GM19193 (cell line): ENCODE data around the gene ENTPD2.

Source experiments
- POLR2A ChIP-seq: IDR thresholded peaks from 4 replicates; pipeline ENCODE4 v1.6.1; 2011; ENCODE audit not compliant: insufficient read depth, insufficient read length; ENCODE audit errors: extremely low read depth

ENTPD2 gene

DNA sequence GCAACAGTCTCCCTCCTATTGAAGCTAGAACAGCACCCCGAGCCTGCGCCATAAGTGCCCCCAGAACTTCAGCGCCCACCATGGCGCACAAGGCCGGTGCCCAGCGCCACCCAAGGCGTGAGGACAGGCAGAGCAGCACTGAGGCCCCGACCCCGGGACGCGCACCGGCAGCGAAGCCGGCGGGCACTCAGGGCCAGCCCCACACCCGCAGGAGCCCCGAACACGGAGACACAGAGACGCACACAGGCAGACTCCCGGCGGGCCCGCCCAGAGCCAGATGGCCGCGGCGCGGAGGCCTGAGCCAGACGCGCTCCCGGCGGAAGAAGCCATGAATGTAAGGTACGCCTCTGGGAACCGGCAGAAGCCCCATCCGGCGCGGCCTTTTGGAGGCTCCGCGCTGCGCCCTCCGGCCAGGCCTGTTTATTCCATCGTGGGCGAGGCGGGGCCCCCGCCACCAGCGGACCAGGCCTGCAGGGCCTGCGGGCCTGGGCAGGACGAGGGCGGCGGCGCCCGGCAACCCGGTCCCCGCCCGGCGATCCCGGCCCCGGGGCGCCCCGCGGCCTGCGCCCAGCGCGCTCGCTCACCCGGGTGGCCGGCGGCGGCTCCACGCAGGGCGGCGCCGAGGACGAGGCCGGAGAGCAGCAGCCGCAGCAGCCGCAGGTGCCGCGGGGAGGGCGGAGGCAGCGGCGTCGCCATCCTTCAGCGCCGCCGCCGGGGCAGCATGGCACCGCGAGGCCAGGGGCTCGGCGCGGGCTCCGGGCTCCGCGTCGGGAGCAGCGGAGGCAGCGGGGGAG lies 8.4 kb downstream of the ENTPD2 start:
- TF ChIP-seq POLR2A: no peak

DNA sequence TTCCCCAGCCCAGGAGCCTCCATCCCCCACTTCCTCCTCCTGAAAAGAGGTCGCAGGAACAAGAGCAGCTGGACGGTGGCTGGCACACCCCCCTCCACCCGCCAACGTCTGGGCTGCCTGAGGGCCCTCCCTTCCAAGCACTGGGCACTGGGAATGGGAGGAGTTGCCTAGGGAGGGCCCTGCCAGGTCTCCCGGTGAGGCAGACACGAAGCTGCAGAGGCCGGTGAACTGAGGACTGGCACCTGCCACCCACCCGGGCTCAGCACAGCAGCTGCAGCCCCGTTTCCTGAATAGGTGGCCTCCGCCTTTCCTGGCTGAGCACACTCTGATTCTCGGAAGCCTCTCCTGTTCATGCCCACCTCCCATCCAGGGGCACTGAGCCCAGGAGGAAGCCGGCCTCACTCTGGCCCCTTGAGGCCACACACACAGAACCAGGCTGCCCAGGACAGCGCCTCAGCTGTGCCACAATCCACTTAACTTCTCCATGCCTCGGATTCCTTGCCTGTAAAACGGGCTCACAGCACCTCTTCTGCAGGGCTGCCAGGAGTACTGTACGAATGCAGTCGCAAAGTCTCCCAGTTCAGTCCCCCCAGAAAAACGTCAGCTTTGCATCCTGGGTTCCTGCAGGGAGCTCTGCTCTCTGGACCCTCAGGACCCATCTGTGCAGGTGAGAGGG lies 9.2 kb downstream of the ENTPD2 start:
- TF ChIP-seq POLR2A: no peak

DNA sequence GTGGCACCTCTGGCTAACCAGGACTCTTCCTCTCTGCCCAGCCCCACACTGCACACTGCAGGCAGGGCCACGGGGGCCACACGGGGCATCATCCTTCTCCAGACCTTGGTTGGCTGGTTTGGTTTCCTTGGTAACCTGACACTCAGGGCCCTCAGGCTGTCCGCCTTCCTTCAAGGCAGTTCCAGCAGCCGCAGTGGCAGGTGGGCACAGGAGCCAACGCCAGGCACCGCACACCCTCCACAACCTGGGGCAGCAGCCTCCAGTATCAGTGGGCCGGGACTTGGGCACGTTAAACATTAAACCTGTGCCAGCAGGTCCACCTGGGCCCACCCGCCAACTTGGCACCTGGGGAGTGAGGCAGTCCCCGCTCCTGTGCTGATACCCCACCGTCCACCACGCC lies 9.8 kb downstream of the ENTPD2 start:
- no peak for TF ChIP-seq POLR2A

DNA sequence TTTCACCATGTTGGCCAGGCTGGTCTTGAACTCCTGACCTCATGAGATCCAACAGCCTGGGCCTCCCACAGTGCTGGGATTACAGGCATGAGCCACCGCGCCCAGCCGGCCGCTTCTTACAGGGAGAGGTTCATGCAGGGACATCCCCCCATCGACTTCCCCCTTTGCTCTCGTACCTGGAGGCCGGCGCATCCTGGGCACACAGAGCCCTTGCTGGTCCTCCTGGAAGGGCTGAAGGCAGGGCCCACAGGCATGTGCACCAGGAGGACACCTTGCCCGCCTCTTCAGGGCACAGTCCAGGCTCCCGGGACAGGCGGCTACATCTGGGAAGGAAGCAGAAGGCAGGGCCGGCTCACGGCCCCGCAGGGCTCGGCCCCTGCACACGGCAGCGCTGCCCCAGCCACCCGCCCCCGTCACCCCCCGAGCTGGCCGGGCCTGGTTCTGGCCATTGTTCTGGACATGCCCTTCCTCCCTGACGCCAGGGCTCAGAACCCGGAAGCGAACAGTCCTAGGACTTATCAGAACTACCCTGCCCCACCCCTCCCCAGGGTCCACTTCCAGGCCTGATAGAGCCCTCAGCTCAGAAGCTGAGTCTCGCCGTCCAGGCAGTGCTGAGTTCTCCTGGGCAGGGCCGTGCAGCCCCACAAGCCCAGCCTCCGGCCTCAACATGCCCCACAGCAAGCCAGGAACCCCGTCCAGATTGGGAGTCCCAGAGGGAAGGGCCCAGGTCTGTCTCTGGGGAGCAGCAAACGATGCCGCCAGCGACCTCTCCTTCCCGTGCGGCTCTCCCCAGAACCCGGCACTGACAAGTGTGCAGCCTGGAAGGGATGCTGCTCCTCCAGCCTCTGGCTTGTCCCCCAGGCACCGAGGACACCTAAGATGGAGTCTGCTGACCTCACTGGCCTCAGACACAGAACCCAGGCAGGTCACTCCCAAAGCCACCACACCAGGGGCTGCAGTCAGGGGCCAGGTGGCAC lies 10.8 kb downstream of the ENTPD2 start:
- no peak for TF ChIP-seq POLR2A

DNA sequence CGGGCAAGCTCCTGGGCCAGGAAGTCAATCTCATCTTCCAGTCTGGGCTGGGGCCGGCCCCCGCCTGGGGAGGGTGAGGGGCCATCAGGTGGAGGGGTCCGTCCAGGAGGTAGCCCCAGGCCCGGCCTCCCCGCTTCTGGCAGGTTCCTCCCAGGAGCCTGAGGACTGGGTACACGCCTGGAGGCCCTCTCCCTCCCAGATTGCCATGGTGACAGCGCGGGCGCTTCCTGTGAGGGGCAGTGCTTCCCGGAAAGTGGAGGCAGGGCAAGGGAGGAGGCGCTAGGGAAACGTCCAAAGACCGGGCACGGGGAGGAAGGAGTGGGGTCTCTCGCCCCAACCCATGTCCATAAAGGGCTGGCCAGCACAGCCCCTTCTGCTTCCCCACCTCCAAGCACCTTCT lies 12.7 kb downstream of the ENTPD2 start:
- no peak for TF ChIP-seq POLR2A

DNA sequence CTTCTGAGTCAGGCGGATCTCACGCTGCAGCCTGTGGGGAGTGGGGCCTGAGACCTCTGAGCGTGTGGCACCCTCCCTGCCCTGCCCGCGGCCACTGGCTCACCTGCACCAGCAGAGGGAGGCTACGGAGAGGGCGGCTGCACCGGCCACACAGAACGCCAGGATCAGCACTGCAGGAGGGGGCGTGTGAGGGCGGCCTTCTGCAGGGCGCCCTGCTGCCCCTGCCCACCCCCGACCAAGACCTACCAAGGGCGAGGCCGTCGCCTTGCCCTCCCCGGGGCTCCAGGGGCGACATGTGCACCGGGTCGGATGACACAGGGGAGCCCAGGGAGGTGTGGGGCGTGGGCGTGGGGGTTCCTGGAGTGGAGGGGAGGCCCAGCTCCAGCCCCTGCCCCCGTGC lies 13.3 kb downstream of the ENTPD2 start:
- no peak for TF ChIP-seq POLR2A

DNA sequence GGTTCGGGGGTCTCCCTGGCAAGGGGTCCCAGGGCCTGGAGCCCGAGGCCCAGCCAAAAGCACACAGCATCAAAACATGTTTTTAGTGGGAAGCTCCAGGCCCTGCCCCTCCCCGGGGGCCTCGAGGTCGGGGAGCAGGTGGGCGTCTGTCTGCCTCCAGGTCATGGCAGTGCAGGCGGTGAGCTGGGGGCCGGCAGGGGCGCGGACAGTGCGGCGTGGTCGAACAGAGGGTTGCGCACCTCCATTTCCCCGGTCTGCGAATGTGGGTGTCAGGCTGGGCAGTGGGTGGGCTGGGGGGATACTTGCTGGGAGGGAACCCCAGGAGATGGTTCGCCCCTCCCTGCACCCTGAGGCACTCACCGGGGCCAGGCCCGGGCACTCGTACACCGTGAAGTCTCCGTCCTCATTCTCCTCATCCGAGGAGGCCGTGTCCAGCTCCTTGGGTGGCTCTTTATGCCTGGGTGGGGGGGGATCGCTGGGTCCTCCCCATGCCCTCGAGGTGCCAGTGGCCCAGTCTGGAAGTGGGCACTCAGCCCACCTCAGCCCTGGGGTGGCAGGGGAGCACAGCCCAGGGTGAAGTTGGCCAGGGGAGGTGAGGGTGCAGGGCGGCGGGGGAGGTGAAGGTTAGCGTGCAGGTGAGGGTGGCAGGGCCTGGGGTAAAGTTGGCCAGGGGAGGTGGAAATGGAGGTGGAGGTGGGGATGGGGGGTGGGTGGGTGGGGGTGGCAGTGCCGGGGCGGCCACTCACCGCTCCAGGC lies 14.1 kb downstream of the ENTPD2 start:
- no peak for TF ChIP-seq POLR2A

DNA sequence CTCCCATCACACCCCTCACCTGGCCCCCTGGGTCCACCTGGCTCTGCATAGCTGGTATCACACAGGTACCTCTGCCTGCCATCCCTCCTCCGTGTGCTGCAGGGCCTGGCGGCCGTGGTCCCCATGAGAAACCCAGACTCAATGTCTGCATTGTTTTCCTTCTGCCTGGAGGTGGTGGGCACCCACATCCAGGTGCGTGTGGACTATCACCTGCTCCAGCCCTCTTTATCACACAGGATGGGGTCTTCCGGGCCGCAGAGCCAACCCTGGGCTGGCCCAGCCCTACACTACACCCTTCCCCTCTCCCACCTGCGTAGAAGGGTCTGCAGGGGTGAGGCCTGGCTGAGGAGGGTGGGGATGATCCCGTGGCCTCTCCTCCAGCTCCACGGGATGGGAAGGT lies 14.9 kb downstream of the ENTPD2 start:
- no peak for TF ChIP-seq POLR2A

DNA sequence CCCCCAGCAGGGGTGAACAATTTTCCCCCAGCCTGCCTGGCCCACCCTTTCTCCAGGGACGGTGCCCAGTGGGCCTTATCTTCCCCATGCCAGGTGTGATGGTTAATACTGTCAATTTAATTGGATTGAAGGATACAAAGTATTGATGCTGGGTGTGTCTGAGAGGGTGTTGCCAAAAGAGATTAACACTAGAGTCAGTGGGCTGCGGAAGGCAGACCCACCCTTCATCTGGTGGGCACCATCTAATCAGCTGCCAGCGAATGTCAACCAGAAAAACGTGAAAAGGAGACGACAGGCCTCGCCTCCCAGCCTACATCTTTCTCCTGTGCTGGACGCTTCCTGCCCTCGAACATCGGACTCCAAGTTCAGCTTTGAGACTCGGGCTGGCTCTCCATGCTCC lies 16.4 kb downstream of the ENTPD2 start:
- TF ChIP-seq POLR2A: no peak

DNA sequence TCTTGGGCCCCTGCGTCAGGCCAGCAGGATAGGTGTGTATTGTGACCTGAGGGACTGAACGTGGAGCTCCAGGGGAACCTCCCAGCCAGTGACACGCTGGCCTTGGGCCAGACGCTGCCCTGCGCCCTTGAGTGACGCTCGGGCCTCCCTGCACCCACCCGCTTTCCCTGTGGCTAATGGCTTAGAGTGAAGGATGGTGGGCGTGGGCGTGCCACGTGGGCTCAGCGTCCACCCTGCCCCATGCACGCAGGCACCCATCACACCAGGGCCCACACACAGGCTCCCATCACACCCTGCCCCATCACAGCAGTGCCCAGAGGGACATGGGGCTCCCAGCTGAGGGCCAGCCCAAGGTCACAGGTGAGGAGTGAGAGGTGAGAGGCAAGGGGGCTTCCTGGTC lies 16.8 kb downstream of the ENTPD2 start:
- TF ChIP-seq POLR2A: no peak

DNA sequence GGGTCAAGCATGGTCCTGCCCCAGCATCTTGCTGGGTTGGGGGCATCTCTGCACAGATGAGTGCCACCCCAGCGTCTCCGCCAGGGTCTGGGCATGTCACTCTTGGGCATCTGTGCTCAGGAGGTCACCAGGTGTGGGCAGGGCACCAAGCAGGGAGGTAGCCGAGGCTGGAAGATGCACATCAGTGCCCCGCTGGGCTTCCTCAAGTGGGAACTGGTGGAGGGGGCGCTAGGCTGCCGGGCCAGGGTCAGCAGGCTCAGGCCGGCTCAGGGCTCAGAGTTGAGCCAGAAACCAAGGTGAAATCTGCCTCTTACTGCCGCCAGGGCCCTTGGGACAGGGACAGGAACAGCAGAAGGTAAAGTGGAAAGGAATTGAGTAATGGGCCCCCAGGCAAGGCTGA lies 17.9 kb downstream of the ENTPD2 start:
- no peak for TF ChIP-seq POLR2A

DNA sequence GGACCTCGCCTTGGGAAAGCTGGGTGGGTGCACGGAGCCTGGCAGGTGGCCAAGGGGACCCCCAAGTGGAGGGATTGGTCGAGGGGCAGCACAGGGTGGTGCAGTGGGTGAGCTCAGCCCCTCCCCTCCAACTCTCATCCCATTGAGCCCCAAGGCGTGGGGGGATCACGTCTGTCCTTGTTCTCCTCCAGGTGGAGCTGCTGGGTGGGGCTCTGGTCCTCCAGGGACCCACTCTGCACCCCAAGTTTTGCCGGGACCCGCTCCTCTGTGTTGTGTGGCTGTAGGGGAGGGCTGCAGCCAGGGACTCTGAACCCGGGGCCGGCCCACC lies 18.4 kb downstream of the ENTPD2 start:
- no peak for TF ChIP-seq POLR2A

DNA sequence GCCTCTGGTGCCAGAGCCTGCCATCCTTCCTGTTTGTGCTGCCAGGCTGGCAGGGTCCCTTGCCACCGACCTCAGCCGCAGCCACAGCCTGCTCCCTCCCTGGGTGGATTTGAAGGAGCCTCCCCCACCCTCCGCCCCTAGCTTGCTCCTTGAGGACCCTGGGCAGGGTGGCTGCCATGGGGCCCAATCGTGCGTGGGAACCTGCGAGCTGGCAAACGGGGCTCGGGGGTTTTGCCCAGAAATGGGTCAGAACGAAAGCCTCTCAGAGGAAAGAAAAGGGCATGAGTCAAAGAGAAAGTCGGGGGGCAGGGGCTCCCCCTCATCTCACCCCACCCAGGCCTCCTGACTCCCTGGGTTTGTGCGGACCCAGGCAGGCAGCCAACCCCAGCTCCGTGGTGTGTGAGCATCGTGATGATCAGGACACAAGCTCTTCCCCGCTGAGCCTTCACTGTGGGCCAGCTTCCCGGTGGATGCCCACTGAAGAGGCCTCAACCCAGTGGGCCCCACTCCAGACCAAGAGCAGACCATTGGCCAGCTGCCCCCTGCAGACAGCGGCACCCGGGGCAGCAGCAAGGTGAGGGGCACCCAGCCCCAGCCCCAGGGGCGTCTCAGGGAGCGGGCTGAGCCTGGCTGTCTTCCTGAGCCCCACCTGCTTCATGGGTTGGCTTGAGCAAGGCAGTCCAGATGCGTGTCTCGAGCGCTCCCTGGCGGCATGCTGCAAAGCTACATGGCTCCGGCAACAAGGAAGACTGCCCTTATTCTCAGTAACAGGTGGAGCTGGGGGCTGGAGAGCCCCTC lies 19.0 kb downstream of the ENTPD2 start:
- TF ChIP-seq POLR2A: no peak
